NCI-H2107 treated with DMSO at 0.1 percent for 48 hours (cell line): ENCODE measurements around the gene SLC39A13.
A peak's percentile ranks its signal among the peaks of the same experiment; 100 is the strongest.

Source experiments
- DNase-seq: peaks from one replicate; lab custom pipeline; 2025; ENCODE audit not compliant: unreplicated experiment; lab: John Stamatoyannopoulos, UW

SLC39A13 gene

DNA sequence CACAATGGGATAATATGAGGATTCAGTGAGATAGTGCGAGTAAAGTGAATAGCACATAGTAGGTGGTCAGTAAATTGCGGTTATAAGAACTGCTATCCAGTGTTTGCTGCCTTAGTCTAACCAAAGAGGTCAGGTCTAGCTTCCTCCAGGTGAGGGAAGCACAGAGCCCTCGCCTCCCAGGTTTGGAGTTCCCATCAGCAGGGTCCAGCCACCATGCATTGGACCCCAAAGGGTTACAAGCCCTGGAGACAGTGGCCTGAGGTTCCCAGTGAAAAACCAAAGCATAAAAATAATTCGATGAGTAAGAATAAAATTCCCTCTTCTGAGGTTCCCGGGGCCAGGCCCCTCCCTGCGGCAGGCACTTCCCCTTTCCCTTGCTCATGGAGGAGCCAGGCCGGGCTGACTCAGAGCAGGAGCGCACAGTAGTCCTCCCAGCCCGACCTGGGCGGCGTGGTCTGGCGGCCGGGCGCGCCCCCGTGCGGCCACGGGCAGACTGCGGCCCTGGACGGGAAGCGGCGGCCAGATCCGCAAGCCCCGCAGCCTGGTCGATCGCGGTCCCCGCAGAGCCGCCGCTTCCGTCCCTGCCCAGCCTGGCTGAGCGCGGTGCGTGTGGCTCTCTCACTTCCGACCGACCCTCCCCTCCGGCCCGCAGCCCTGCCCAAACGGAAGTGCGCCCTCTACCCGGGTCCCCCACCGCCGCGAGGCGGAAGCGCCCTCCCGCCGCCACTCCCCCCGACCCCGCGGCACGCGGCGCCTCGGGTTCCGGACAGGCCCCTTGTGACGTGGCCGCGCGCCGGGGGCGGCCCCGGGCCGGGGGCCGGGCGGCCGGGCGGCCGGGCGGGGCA is at the start of gene SLC39A13:
Gene SLC39A13 (plus strand): TSS at position 845 of the 845 bp plus-strand sequence. CDS start 1,505 bp downstream, outside the sequence.
- peak; percentile 47 for DNase-seq

DNA sequence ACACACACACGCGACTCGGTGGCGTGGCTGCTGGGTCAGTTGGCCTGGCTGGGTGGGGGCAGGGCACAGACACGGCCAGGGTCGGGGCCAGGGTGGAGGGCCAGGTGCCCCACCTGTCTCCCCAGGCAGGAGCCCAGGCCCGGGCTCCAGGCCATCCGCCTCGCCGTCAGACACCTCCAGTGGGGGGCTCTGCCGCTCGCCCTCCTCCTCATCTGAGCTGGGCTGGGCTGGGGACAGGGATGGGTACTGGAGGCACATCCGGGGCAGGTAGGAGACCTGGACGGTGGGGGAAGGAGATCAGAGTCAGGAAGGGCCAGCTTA is 49.7 kb upstream of the SLC39A13 start:
- DNase-seq = no peak

DNA sequence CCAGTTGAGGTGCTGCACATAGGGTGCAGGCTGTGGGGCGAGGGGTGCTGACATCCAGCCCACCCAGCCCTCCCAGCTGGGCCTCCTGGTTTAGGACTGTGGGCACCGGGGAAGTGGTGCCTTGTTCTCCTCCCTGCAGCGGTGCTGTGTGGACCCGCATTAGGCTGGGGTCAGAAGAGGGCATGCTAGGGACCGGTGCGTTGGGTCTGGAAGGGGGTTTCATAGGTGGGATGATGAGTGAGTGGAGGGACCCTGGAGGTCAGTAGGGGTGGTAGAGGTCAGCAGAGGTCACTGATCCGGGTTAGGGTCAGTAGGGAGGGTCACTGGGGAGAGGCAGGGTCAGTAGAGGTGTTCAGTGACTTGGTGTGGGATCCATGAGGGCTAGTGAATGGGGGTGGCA is 49.2 kb upstream of the SLC39A13 start:
- no peak for DNase-seq

DNA sequence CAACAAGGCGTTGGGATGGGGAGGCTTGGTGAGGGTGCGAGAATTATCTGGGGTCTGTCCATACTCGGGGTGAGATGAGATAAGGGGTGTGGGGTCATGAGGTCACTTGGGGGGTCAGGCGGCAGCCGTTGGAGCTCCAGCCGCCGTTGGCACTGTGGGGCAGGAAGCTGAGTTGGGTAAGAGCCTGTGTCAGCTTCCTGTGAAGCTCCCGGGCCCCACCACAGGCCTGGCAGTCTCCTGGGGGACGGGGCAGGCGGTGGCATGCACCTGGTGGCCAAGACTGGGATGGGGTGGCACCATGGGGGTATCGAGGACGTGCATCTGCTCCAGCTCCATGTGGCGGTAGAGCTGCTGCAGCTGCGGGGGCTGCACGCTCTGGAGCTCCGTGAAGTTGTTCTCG is 48.8 kb upstream of the SLC39A13 start:
- DNase-seq = no peak

- no peak for DNase-seq
Measured at GRCh38 chr11:47360341-47360740, 48.0 kb upstream of the SLC39A13 start.

- DNase-seq = no peak
Measured at GRCh38 chr11:47361419-47361818, 47.0 kb upstream of the SLC39A13 start.

DNA sequence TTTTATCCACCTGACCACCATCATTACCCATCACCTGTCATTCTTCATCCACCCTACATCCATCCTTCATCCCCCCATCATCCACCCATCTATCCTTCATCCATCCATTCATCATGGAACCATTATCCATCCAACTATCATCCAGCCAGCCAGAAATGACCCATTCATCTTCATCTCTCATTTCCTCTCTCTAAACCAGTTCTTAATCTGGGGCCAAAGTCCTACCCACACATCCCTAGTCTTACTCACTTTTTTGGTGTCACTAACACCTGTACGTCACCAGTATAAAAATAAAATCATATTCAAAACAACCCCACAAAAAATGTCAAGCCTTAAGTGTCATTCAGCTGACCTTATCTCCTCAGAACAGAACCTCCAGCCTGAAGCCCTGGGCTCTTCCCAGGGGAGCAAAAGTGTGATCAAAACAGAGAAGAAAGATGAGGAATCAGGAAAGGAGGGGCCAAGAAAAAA is 42.3 kb upstream of the SLC39A13 start:
- DNase-seq = no peak

- DNase-seq = no peak
Measured at GRCh38 chr11:47369676-47370075, 38.7 kb upstream of the SLC39A13 start.

DNA sequence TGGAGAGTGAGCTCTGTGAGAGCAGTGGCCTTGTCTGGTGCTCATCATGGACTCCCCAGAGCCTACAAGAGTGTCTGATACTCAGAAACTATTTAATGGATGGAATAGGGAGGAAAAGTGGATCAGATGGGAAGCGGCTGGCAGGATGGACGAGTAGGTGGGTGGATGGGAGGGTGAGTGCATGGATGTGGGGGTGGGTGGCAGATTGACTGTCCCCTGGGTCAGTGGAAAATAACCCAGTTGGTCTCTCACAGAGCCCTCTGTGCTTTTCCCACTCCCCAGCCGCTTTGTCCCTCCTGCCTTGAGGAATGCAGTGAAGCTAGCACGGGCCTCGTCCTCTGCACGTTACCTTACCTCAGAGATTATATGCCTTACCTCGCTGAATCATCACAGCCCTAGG is 36.0 kb upstream of the SLC39A13 start:
- no peak for DNase-seq

GRCh38 chr11:47373876-47374719 is 34.3 kb upstream of the SLC39A13 start:
- DNase-seq = peak; percentile 13

DNA sequence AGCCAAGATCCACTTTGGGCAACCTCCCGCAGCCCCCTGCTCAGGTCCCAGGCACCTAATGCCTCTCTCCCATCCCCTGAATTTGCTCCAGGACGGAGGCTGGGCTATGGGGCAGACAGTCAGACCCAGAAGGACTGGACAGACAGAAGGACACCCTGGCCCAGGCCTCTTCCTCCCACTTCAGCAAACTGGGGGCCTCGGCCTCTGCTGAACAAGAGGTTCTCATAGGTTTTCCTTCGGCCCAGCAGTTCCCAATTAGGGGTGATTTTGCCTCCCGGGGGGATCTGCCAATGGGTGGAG is 33.7 kb upstream of the SLC39A13 start:
- DNase-seq = no peak

GRCh38 chr11:47375020-47375419 is 33.4 kb upstream of the SLC39A13 start:
- DNase-seq = no peak

DNA sequence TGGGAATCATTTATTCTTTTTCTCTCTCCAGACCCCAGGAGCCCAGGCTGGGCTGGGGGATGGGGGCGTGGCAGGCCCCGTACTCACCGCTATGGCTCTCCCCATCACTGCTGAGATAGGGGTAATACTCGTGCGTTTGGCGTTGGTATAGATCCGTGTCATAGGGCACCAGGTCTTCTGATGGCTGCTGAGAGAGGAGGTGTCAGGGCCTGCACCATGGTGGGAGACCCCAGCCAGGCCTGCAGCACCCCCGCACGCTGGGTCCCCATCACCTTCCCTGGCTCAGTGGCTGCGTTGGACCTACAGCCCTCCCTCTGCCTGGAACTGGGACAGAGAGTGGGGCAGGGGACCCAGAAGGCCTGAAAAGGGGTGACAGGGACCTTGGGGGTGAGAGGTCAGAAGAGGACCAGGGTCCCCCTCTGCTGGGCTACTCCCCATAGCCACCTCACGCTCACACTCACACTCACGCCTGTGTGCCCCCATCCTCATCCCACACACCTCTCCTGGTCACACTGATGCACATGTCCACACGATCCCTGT is 32.8 kb upstream of the SLC39A13 start:
- no peak for DNase-seq

DNA sequence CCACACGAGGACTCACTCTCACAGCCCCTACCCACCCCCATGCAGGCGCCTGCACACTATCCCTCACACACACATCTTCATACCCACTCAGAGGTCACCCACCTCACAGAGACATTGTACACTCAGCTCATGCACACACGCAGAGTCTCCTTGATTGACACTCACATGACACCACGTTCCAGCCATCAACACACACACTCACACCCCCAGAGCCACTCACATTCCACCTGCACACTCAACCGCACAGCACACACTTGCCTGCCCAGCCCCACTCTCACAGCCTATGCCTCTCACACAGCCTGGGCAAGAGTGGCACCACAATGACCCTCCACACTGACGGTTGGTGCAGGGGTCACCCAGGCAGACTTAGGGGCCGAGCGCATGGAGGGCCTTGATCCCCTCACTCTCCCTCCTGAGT is 32.3 kb upstream of the SLC39A13 start:
- no peak for DNase-seq

DNA sequence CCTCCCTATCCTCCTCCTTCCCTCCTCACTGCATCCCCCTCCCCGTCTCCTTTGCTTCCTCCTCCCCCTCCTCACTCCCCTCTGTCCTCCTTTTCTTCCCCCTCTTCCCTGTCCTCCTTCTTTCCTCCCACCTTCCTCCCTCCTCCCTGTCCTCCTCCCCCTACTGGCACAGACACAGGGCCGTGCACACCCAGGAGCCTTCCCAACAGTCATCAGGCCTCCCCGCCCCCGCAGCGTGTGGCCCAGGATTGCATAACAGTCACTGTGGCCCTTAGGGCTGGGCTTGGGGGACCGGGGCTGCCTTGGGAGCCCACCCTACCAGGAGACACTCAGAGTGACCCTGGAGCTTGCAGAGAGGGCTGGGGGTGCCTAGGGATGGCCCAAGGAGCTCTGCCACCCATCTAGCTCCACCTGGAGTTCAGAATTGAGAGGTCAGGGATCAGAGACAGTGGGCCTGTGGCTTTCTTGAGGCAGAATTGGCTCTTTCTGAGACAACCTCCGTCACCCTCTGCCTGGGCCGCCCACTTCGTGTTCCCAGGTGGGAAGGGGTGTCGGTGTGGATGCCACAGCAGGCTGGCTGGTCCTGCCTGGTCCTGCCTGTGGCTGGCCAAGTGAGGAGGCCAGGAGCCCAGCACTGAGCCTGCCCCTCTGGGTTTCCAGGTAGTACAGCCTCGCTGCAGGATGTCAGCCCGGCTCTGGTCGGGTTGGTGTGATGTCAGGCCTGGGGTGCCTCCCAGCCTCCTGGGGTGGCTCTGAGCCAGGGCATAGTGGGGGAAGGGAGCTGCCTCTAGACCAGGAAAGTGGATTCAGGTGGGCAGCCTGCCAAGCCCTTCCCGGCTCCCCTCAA is 31.6 kb upstream of the SLC39A13 start:
- no peak for DNase-seq

- no peak for DNase-seq
Measured at GRCh38 chr11:47377571-47378009, 30.8 kb upstream of the SLC39A13 start.

- DNase-seq = no peak
Measured at GRCh38 chr11:47378010-47378835, 30.2 kb upstream of the SLC39A13 start, which contains the start of gene SPI1. Gene SPI1 (minus strand): TSS chr11:47378547. CDS start chr11:47378353, 194 bp downstream.

GRCh38 chr11:47378836-47379170 is 29.6 kb upstream of the SLC39A13 start:
- no peak for DNase-seq

GRCh38 chr11:47379317-47379716 is 29.1 kb upstream of the SLC39A13 start:
- no peak for DNase-seq

DNA sequence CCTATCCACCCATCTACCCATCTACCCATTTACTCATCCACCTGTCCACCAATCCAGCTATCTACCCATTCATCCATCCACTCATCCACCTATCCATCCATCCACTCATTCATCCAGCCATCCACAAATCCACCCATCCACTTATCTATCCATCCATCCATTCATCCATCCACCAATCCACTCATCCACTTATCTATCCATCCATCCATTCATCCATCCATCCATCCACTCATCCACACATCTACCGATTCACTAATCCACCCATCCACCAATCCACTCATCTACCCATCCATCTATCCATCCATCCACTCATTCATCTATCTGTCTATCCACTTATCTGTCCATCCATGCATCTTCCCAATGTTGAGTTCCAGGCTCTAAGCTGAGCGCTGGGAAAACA is 28.3 kb upstream of the SLC39A13 start:
- no peak for DNase-seq
